Neural cell (in vitro differentiated cells): ENCODE measurements around the gene LIN7B. TPM values are rescaled to one million over a fixed set of nuclear protein-coding genes. Genes with fewer than 3 reads are reported as not detected.

ENCODE experiments used
- H2AFZ ChIP-seq: fragments of 200-600, 300-800 bp; sonication (generic), shearing (Covaris generic); 2 replicates; pipeline ENCODE4 v1.6.0; 2014; ENCODE audit warnings: low read depth, mild to moderate bottlenecking, antibody characterized with exemption, low read length, moderate library complexity
- H3F3A ChIP-seq: fragments of 200-600 bp; shearing (Covaris generic); 2 replicates; pipeline ENCODE4 v1.6.1; 2016; ENCODE audit warnings: mild to moderate bottlenecking, moderate library complexity, mixed read lengths, antibody characterized with exemption, low read length; ENCODE audit not compliant: insufficient read depth, poor library complexity, severe bottlenecking
- H3K27ac ChIP-seq: fragments of 200-600, 300-800 bp; sonication (generic), shearing (Covaris generic); 2 replicates; pipeline ENCODE4 v1.5.1; 2014; ENCODE audit warnings: mild to moderate bottlenecking, low read length, moderate library complexity
- H3K27me3 ChIP-seq: fragments of 300-800, 200-600 bp; sonication (generic), shearing (Covaris generic); 2 replicates; pipeline ENCODE4 v1.6.0; 2014; ENCODE audit warnings: mild to moderate bottlenecking, low read depth, low read length, moderate library complexity; ENCODE audit not compliant: insufficient read depth
- H3K36me3 ChIP-seq: fragments of 300-800, 200-600 bp; sonication (generic), shearing (Covaris generic); 2 replicates; pipeline ENCODE4 v1.5.1; 2014; ENCODE audit warnings: mild to moderate bottlenecking, antibody characterized with exemption, low read length, moderate library complexity; ENCODE audit not compliant: insufficient read depth
- H3K4me2 ChIP-seq: fragments of 300-800, 200-600 bp; sonication (generic), shearing (Covaris generic); 2 replicates; pipeline ENCODE4 v1.6.0; 2014; ENCODE audit warnings: mild to moderate bottlenecking, low read length
- H3K4me3 ChIP-seq: fragments of 300-800, 200-600 bp; sonication (generic), shearing (Covaris generic); 2 replicates; pipeline ENCODE4 v1.5.1; 2014; ENCODE audit warnings: mild to moderate bottlenecking, low read length, moderate library complexity
- H3K79me2 ChIP-seq: fragments of 200-600 bp; shearing (Covaris generic); replicated peaks from 2 replicates; pipeline ENCODE4 v1.6.0; 2014; ENCODE audit warnings: mild to moderate bottlenecking, low read length, moderate library complexity; ENCODE audit not compliant: insufficient read depth
- H3K9ac ChIP-seq: fragments of 300-800, 200-600 bp; sonication (generic), shearing (Covaris generic); 2 replicates; pipeline ENCODE4 v1.6.1; 2016; ENCODE audit warnings: mild to moderate bottlenecking, low read length, mixed read lengths
- H3K9me2 ChIP-seq: fragments of 200-600 bp; shearing (Covaris generic); 2 replicates; pipeline ENCODE4 v1.6.1; 2016; ENCODE audit warnings: mild to moderate bottlenecking, low read length, mixed read lengths; ENCODE audit not compliant: insufficient read depth
- H3K9me3 ChIP-seq: fragments of 200-600, 300-800 bp; sonication (generic), shearing (Covaris generic); 2 replicates; pipeline ENCODE4 v1.6.1; 2016; ENCODE audit warnings: mild to moderate bottlenecking, mixed run types, low read length, moderate library complexity, mixed read lengths
- H4K20me1 ChIP-seq: fragments of 200-600 bp; shearing (Covaris generic); 2 replicates; pipeline ENCODE4 v1.6.1; 2016; ENCODE audit warnings: mild to moderate bottlenecking, mixed run types; ENCODE audit not compliant: insufficient read depth
- CTCF ChIP-seq: fragments of 450-650 bp; IDR thresholded peaks from 2 replicates; pipeline ENCODE4 v1.5.1; 2014; ENCODE audit warnings: antibody characterized with exemption, mild to moderate bottlenecking, moderate library complexity; ENCODE audit not compliant: poor library complexity, severe bottlenecking
- EP300 ChIP-seq: fragments of 450-650 bp; conservative IDR thresholded peaks from 2 replicates; pipeline ENCODE4 v1.6.1; 2014; ENCODE audit warnings: antibody characterized with exemption, mild to moderate bottlenecking, moderate library complexity; ENCODE audit not compliant: poor library complexity, severe bottlenecking
- EZH2 ChIP-seq: fragments of 200-600, 300-800 bp; shearing (Covaris generic), sonication (generic); IDR thresholded peaks from 2 replicates; pipeline ENCODE4 v1.6.1; 2014; ENCODE audit warnings: antibody characterized with exemption, low read length, borderline replicate concordance, mild to moderate bottlenecking; ENCODE audit not compliant: insufficient read depth, poor library complexity, severe bottlenecking
- MXI1 ChIP-seq: fragments of 450-650 bp; conservative IDR thresholded peaks from 2 replicates; pipeline ENCODE4 v1.6.1; 2014; ENCODE audit warnings: antibody characterized with exemption, mild to moderate bottlenecking; ENCODE audit not compliant: poor library complexity, severe bottlenecking
- POLR2AphosphoS5 ChIP-seq: IDR thresholded peaks from 2 replicates; pipeline ENCODE4 v1.6.1; 2012
- RAD21 ChIP-seq: fragments of 450-650 bp; conservative IDR thresholded peaks from 2 replicates; pipeline ENCODE4 v1.6.1; 2014; ENCODE audit warnings: antibody characterized with exemption, mild to moderate bottlenecking, moderate library complexity
- REST ChIP-seq: IDR thresholded peaks from 2 replicates; pipeline ENCODE4 v1.6.1; 2012; ENCODE audit warnings: borderline replicate concordance
- SMC3 ChIP-seq: fragments of 450-650 bp; conservative IDR thresholded peaks from 2 replicates; pipeline ENCODE4 v1.6.1; 2014; ENCODE audit warnings: antibody characterized with exemption, mild to moderate bottlenecking, moderate library complexity; ENCODE audit not compliant: poor library complexity
- TAF1 ChIP-seq: IDR thresholded peaks from 2 replicates; pipeline ENCODE4 v1.6.1; 2012; ENCODE audit warnings: low read depth
- polyA plus RNA-seq: library from polyadenylated mRNA; depleted of rRNA; stranded (reverse); fragments of >200 nt; gene quantifications from 2 replicates; pipeline ENCODE4 v1.2.3, GENCODE V29; 2014

Gene LIN7B
- polyA plus RNA-seq, 1 donor from 2014 or later = 88.7 TPM

- H4K20me1 ChIP-seq = no peaks in the 10 kb centered on the region
- H3K9ac ChIP-seq = no peak overlapping the region
- no peak overlapping the region for H3K27ac ChIP-seq
- no peaks in the 10 kb centered on the region for H3K36me3 ChIP-seq
- no peaks in the 10 kb centered on the region for H3K27me3 ChIP-seq
- H3K9me2 ChIP-seq = no peaks in the 10 kb centered on the region
- H2AFZ ChIP-seq = no peak overlapping the region
- H3K79me2 ChIP-seq = no peaks in the 10 kb centered on the region
- no peaks in the 10 kb centered on the region for H3K9me3 ChIP-seq
- H3K4me2 ChIP-seq = no peak overlapping the region
- TF ChIP-seq CTCF (no peak), EZH2 (no peak), EP300 (no peak), MXI1 (no peak), REST (no peak), SMC3 (no peak)
- no peak overlapping the region for H3K4me3 ChIP-seq
- no peaks in the 10 kb centered on the region for H3F3A ChIP-seq
Observed at GRCh38 chr19:49165111-49165750, 51.1 kb downstream of the LIN7B start.

- Histone ChIP-seq H3F3A (no peaks in the 10 kb centered on the region), H4K20me1 (no peaks in the 10 kb centered on the region), H3K9ac (no peak overlapping the region), H2AFZ (no peak overlapping the region), H3K9me2 (no peaks in the 10 kb centered on the region), H3K4me3 (no peak overlapping the region), H3K4me2 (no peak overlapping the region), H3K27ac (no peak overlapping the region), H3K36me3 (no peaks in the 10 kb centered on the region), H3K79me2 (no peaks in the 10 kb centered on the region), H3K9me3 (no peaks in the 10 kb centered on the region), H3K27me3 (no peaks in the 10 kb centered on the region)
- no peak for TF ChIP-seq EP300
- TF ChIP-seq REST = no peak
- no peak for TF ChIP-seq MXI1
- no peak for TF ChIP-seq POLR2AphosphoS5
- no peak for TF ChIP-seq RAD21
- TF ChIP-seq EZH2 = no peak
- no peak for TF ChIP-seq TAF1
Observed at GRCh38 chr19:49165865-49166301, 51.7 kb downstream of the LIN7B start.
